AG08395 (cell line): ENCODE results near the gene OGFOD2.
"Not testable (repeated sequence)": the region's sequence is repeated elsewhere in the genome, so short reads cannot be mapped to it uniquely, and the experiment has no call there.

ENCODE experiments used
- DNase-seq: peaks from one replicate; pipeline ENCODE4 v3.0.0; 2012; ENCODE audit warnings: mixed read lengths, low spot score

OGFOD2 gene

GRCh38 chr12:123005081-123005626, 30.1 kb downstream of the OGFOD2 start:
- DNase-seq = no peak

DNA sequence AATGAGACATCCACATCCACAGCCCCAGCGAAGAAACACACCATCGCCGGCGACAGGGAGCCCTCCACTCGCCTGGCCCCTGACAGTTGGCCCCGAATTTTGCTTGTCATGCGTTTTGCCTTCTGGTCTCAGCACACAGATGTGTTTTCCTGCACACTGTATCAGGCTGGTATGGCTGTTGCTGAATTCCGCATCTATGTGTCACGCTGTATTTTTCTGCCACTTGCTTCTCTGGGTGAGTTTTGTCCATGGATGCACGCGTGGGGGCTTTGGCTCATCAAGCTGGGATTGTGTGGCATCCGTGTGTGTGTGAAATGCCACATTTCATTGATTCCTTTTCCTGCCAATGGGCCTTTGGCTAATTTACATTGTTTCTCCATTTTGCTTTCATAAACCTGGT, 31.9 kb downstream of the OGFOD2 start:
- no peak for DNase-seq

DNA sequence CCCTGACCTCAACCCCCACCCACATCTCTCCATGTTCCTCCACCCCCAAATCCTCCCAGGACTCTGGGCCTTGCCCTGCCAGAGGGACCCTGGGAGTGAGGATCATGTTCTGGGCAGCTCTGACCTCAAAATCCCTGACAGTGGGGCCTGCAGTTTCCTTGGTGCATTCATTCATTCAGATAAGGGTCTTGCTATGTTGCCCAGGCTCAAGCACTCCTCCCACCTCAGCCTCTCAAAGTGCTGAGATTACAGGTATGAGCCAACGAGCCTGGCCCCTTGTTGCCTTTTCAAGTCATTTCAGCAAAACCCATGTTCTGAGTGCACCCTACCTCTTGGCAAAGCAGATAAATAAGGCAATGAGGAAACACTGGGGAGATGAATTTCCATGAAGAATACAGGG, 35.1 kb downstream of the OGFOD2 start:
- DNase-seq = no peak

DNA sequence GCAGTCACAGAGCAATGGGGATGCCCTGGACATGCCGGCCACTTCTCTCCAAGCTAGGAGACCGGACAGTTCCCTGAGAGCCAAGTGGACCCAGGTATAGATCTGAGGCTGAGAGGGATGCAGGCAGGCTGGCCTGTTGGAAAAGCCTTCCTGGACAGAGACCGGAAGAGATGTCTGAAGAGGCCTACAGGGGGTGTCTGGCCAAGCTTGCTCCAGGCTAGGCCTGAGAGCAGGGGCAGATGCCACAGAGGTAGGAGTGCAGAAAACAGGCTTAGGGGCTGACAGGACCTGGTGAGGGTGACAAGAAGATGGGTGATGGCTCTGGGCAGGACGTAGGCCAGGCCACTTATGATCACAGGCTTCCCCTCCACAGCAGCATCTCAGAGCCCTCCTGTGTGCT, 35.6 kb downstream of the OGFOD2 start:
- no peak for DNase-seq

DNA sequence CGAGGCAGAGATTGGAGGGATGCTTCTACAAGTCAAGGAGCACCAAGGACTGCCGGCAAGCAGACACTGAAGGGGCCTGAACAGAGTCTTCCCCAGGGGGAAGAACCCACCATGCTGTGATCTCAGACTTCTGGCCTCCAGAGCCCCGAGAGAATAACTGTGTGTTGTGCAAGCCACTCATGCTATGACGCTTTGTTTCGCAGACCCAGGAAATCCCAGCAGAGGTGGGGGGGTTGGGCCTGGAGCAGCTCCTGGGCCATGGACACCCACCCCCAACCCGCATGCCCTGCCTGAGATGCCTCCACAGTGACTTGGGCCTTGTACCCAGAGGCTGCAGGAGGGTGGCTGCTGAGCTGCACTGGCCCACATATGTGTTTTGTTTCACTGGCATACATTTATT, 36.7 kb downstream of the OGFOD2 start:
- DNase-seq = no peak

GRCh38 chr12:123013185-123014095, 38.4 kb downstream of the OGFOD2 start:
- DNase-seq = no peak

GRCh38 chr12:123014473-123014872, 39.4 kb downstream of the OGFOD2 start:
- DNase-seq = not testable (repeated sequence)

GRCh38 chr12:123017753-123018152, 42.7 kb downstream of the OGFOD2 start:
- DNase-seq = no peak

- no peak for DNase-seq
Measured at GRCh38 chr12:123019841-123020138, 44.7 kb downstream of the OGFOD2 start.

GRCh38 chr12:123021688-123022604, 46.9 kb downstream of the OGFOD2 start:
- no peak for DNase-seq

- no peak for DNase-seq
Measured at GRCh38 chr12:123022846-123023245, 47.8 kb downstream of the OGFOD2 start.

DNA sequence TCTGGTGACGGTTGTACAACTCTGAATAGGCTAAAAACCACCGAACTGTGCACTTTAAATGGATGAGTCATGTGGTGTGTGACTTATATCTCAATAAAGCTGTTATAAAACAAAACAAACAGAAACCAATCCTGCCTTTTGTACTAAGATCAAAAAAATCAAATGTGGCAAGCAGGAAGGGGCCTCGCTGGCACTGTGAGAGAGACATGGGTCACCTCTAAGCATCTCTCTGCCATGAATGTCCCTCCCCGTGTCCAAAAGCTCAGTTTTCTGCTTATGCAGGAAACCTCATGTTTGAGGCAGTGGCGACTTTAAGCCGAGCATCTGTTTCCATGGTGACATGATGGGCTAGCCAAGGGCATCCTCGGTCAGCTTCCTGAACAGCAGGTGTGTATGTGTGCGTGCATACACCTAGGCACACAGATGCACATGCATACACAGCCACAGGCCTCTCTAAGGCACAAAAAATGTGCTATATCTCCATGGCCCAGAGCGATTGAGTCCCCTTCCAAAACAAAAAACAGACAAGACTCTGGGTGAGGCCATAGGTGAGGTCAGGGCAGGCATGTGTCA, 49.9 kb downstream of the OGFOD2 start:
- no peak for DNase-seq

GRCh38 chr12:123026094-123026853, 51.2 kb downstream of the OGFOD2 start:
- DNase-seq = no peak

DNA sequence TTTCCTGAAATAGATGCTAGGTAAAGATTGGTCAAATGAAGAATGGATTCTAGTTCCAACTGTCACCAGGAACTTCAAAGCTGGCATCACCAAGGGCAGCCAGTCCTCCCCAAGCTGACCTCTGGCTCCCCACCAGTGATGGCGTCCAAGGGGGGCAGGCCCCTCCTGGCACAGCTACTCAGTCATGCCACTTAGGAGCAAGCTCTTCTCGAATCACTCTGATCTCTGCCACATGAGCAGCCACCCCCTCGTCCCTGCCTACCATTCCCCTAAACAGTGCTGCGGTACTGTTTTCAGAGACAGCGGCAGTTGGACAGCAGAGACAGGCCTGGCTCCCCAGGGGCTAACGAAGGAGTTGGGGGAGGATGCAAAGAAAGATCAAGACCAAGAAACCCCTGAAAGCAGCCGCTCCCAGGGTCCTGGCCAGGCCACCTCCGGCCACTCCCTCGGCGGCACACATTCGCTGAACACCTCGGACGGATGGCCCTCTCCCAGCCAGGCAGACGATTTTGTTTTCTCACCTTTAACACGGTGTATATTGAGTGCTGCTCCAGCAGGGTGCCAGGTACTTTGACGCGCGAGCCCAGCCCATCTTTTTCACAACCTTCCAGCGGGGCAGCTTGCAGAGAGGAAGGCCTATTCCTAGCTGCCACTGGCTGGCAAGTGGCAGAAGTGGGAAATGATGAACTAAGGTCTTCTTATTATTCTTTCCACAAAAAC, 52.8 kb downstream of the OGFOD2 start:
- DNase-seq = no peak

DNA sequence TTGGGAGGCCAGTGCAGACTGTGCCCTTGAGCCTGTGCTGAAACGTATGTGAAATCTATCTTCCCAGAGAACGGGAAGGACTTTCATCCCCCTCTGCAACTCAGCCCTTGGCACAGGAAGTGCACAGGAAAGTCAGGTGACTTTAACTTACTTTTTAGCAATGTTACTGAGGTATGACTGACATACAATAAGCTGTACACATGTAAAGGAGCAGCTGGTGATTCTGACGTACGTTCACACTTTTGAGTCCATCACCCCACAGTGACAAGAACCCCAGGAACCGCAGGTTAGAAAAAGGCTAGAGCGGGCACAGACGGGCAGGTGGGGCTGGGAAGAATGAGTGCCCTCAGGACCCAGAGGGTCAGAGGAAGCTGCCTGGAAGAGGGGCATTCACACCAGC, 53.4 kb downstream of the OGFOD2 start:
- no peak for DNase-seq

DNA sequence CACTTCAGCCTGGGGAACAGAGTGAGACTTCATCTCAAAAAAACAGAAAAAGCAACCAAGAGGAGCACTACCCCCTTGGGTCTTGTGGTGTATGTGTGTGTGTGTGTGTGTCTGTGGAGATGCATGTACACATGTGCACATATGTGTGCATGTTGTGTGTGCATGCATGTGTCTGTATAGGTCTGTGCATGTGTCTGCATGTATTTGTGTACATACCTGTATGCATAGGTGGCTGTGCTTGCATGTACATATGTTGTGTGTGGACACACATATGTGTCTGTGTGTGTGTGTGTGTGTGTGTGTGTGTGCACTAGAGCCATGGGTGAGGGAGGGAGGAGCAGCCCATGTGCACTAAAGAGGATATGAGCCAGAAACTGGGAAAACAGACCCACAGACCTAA, 54.5 kb downstream of the OGFOD2 start:
- no peak for DNase-seq
